SW480 (cell line): ENCODE results near the gene RAB20.
"Not testable (repeated sequence)": the region's sequence is repeated elsewhere in the genome, so short reads cannot be mapped to it uniquely, and the experiment has no call there.

Source experiments
- DNase-seq: peaks from one replicate; pipeline ENCODE4 v3.0.0-alpha.2; 2016; ENCODE audit warnings: low spot score

RAB20 gene

GRCh38 chr13:110561344-110562035 is at the start of gene RAB20:
RAB20 (minus strand) TSS chr13:110561722; CDS start chr13:110561519, 203 bp downstream.
- peak; percentile 87 for DNase-seq

GRCh38 chr13:110610955-110611595 is 49.6 kb upstream of the RAB20 start:
- no peak for DNase-seq

- no peak for DNase-seq
These were observed 46.2 kb upstream of the RAB20 start for GRCh38 chr13:110607675-110608224.

GRCh38 chr13:110606281-110606680 is 44.8 kb upstream of the RAB20 start:
- not testable (repeated sequence) for DNase-seq

- no peak for DNase-seq
These were observed 43.6 kb upstream of the RAB20 start for GRCh38 chr13:110605132-110605531.

- DNase-seq: no peak
These were observed 39.5 kb upstream of the RAB20 start for GRCh38 chr13:110600980-110601379.

- no peak for DNase-seq
These were observed 38.8 kb upstream of the RAB20 start for GRCh38 chr13:110600261-110600819.

GRCh38 chr13:110597041-110597689 is 35.6 kb upstream of the RAB20 start:
- no peak for DNase-seq

GRCh38 chr13:110593430-110594130 is 32.1 kb upstream of the RAB20 start:
- DNase-seq: peak; percentile 72

- no peak for DNase-seq
These were observed 31.1 kb upstream of the RAB20 start for GRCh38 chr13:110592665-110593064.

GRCh38 chr13:110590577-110590976 is 29.1 kb upstream of the RAB20 start:
- no peak for DNase-seq

GRCh38 chr13:110589793-110590390 is 28.4 kb upstream of the RAB20 start:
- no peak for DNase-seq

GRCh38 chr13:110583178-110583865 is 21.8 kb upstream of the RAB20 start:
- DNase-seq: no peak

GRCh38 chr13:110582421-110582954 is 21.0 kb upstream of the RAB20 start:
- DNase-seq: no peak

GRCh38 chr13:110581506-110582185 is 20.1 kb upstream of the RAB20 start:
- no peak for DNase-seq

GRCh38 chr13:110580800-110581199 is 19.3 kb upstream of the RAB20 start:
- no peak for DNase-seq

GRCh38 chr13:110578363-110578762 is 16.8 kb upstream of the RAB20 start:
- DNase-seq: no peak

- peak; percentile 87 for DNase-seq
These were observed 15.4 kb upstream of the RAB20 start for GRCh38 chr13:110576736-110577476.

- DNase-seq: peak; percentile 52
These were observed 14.5 kb upstream of the RAB20 start for GRCh38 chr13:110576070-110576394.
